A549 (cell line): Measurements from ENCODE around the gene TES.

Source experiments
- CTCF ChIP-seq: fragments of >200 bp; sonication (Bioruptor Twin); formaldehyde crosslinking; IDR thresholded peaks from 3 replicates; pipeline ENCODE4 v1.5.1; 2016
- PHF8 ChIP-seq: fragments of 200-600 bp; sonication (generic); IDR thresholded peaks from 2 replicates; pipeline ENCODE4 v1.6.1; 2016; ENCODE audit warnings: low read depth, mild to moderate bottlenecking, antibody characterized with exemption, moderate library complexity, borderline replicate concordance

GRCh38 chr7:116285252-116285651, 74.9 kb downstream of the TES start:
- TF ChIP-seq PHF8 (no peak), CTCF (no peak)
